DOHH2 (cell line): Measurements from ENCODE around the gene FOXP4.

Experiments
- H3F3A ChIP-seq: fragments of 200-600 bp; sonication (generic), shearing (Covaris generic); 2 replicates; pipeline ENCODE4 v1.6.0; 2016; ENCODE audit warnings: antibody characterized with exemption, mild to moderate bottlenecking; ENCODE audit not compliant: control insufficient read depth, insufficient read depth
- H3K27ac ChIP-seq: fragments of 200-600 bp; sonication (generic); 2 replicates; pipeline ENCODE4 v1.5.1; 2014; ENCODE audit warnings: low read depth, mild to moderate bottlenecking, low read length, moderate library complexity
- H3K27me3 ChIP-seq: fragments of 200-600 bp; sonication (generic); 2 replicates; pipeline ENCODE4 v1.6.1; 2014; ENCODE audit warnings: mild to moderate bottlenecking, low read length, mixed read lengths; ENCODE audit not compliant: control insufficient read depth
- H3K36me3 ChIP-seq: fragments of 200-600 bp; sonication (generic); 2 replicates; pipeline ENCODE4 v1.6.1; 2014; ENCODE audit warnings: mild to moderate bottlenecking, low read length, moderate library complexity, mixed read lengths; ENCODE audit not compliant: control insufficient read depth
- H3K4me1 ChIP-seq: fragments of 200-600 bp; sonication (generic); 2 replicates; pipeline ENCODE4 v1.6.1; 2014; ENCODE audit warnings: mild to moderate bottlenecking, low read length, mixed read lengths; ENCODE audit not compliant: control insufficient read depth
- H3K4me2 ChIP-seq: fragments of 200-600 bp; sonication (generic); 2 replicates; pipeline ENCODE4 v1.6.0; 2014; ENCODE audit warnings: mild to moderate bottlenecking, low read length, moderate library complexity
- H3K4me3 ChIP-seq: fragments of 200-600 bp; sonication (generic); 2 replicates; pipeline ENCODE4 v1.5.1; 2014; ENCODE audit warnings: mild to moderate bottlenecking, low read length, mixed read lengths
- H3K79me2 ChIP-seq: fragments of 200-600 bp; sonication (generic); 2 replicates; pipeline ENCODE4 v1.6.1; 2014; ENCODE audit warnings: mild to moderate bottlenecking, low read length, mixed read lengths; ENCODE audit not compliant: control insufficient read depth
- H3K9me2 ChIP-seq: fragments of 200-600 bp; sonication (generic); replicated peaks from 2 replicates; pipeline ENCODE4 v1.6.1; 2014; ENCODE audit warnings: mild to moderate bottlenecking, low read length, mixed read lengths; ENCODE audit not compliant: control insufficient read depth
- H3K9me3 ChIP-seq: fragments of 200-600 bp; sonication (generic); 2 replicates; pipeline ENCODE4 v1.6.1; 2014; ENCODE audit warnings: antibody characterized with exemption, low read length, mixed read lengths; ENCODE audit not compliant: control insufficient read depth, insufficient read depth
- H4K20me1 ChIP-seq: fragments of 200-600 bp; sonication (generic); 2 replicates; pipeline ENCODE4 v1.6.0; 2014; ENCODE audit warnings: low read depth, mild to moderate bottlenecking, antibody characterized with exemption, low read length, moderate library complexity; ENCODE audit not compliant: control insufficient read depth, insufficient read depth
- CTCF ChIP-seq: fragments of 200-600 bp; sonication (generic); IDR thresholded peaks from one replicate; pipeline ENCODE4 v1.5.1; 2014; ENCODE audit warnings: antibody characterized with exemption, mild to moderate bottlenecking, low read depth, low read length; ENCODE audit not compliant: poor library complexity, severe bottlenecking
- EZH2phosphoT487 ChIP-seq: fragments of 200-600 bp; sonication (generic); IDR thresholded peaks from 2 replicates; pipeline ENCODE4 v1.6.1; 2017; ENCODE audit warnings: borderline replicate concordance, mild to moderate bottlenecking, antibody characterized with exemption, low read length, moderate library complexity, mixed read lengths

FOXP4 gene

DNA sequence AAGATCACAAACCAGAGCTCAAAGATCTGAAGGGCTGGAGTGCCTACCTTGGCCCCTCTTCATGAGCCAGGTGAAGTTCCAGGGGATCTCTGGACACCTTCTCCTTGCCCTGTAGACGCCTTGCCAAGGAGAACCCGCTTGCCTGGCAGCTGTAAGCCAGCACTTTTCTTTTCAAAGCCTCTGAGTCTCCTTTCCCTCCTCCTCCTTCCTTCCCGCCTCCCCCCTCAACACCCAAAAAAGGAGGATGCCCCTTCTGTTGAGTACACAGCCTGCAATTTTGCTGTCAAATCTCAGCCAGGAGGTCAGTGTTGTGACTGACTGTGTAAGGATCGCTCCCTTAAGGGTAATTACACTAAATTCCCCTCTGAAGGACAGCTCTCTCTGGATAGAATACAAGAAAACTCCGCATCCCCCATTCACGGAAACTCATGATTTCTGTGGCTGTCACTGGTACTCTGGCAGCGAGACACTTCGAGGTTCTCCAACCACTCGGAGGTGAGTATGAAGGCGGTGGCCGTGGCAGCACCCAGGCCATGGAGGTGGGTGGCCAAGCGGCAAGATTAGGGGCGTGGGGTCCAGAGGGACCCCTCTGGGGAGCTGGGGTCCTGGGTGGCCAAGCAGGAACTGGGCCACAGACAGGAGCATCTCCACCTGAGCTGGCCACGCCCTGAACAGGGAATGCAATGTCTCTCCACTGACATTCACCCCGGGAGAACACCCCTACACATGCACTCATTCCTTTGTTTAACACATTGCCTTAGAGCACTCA, 23.2 kb upstream of the FOXP4 start:
- no peak overlapping the region for H3K4me3 ChIP-seq
- H3K9me3 ChIP-seq = no peaks in the 10 kb centered on the region
- no peaks in the 10 kb centered on the region for H3K9me2 ChIP-seq
- H3K4me2 ChIP-seq = no peak overlapping the region
- no peaks in the 10 kb centered on the region for H4K20me1 ChIP-seq
- peaks cover 14% of the 10 kb centered on the region for H3K27me3 ChIP-seq
- no peaks in the 10 kb centered on the region for H3K4me1 ChIP-seq
- no peaks in the 10 kb centered on the region for H3F3A ChIP-seq
- H3K79me2 ChIP-seq = no peaks in the 10 kb centered on the region
- TF ChIP-seq CTCF (no peak), EZH2phosphoT487 (no peak)
- no peak overlapping the region for H3K27ac ChIP-seq
- no peaks in the 10 kb centered on the region for H3K36me3 ChIP-seq

- H3K4me3 ChIP-seq = no peak overlapping the region
- H3K4me2 ChIP-seq = no peak overlapping the region
Observed at GRCh38 chr6:41523915-41524633, 22.1 kb upstream of the FOXP4 start.

GRCh38 chr6:41524634-41525011, 21.6 kb upstream of the FOXP4 start:
- H3K4me3 ChIP-seq = no peak overlapping the region
- no peaks in the 10 kb centered on the region for H3K9me3 ChIP-seq
- no peaks in the 10 kb centered on the region for H3K79me2 ChIP-seq
- H3K4me2 ChIP-seq = no peak overlapping the region
- H3K36me3 ChIP-seq = no peaks in the 10 kb centered on the region
- H3K27me3 ChIP-seq = peaks cover 21% of the 10 kb centered on the region
- no peaks in the 10 kb centered on the region for H3K4me1 ChIP-seq
- no peak overlapping the region for H3K27ac ChIP-seq
- no peaks in the 10 kb centered on the region for H3F3A ChIP-seq
- no peaks in the 10 kb centered on the region for H3K9me2 ChIP-seq
- no peaks in the 10 kb centered on the region for H4K20me1 ChIP-seq
- TF ChIP-seq EZH2phosphoT487 (no peak), CTCF (no peak)

More at GRCh38 chr6:41523915-41524633, 22.1 kb upstream of the FOXP4 start:
- H4K20me1 ChIP-seq = no peaks in the 10 kb centered on the region
- H3K4me1 ChIP-seq = no peaks in the 10 kb centered on the region
- H3F3A ChIP-seq = no peaks in the 10 kb centered on the region
- H3K27ac ChIP-seq = no peak overlapping the region
- no peak for TF ChIP-seq EZH2phosphoT487
- H3K27me3 ChIP-seq = peaks cover 21% of the 10 kb centered on the region
- H3K79me2 ChIP-seq = no peaks in the 10 kb centered on the region
- H3K36me3 ChIP-seq = no peaks in the 10 kb centered on the region
- H3K9me3 ChIP-seq = no peaks in the 10 kb centered on the region
- no peaks in the 10 kb centered on the region for H3K9me2 ChIP-seq
